HEK293 (cell line): ENCODE measurements around the gene PDZK1IP1.

Experiments used
- CTCF ChIA-PET: fragments of 350-600 bp; formaldehyde crosslinking; extraction: SDS; loops from one replicate; lab custom pipeline; 2021; ENCODE audit warnings: antibody characterized with exemption; lab: Yijun Ruan, JAX
- POLR2A ChIA-PET: fragments of 300-600 bp; formaldehyde crosslinking; extraction: SDS; loops from one replicate; lab custom pipeline; 2020; ENCODE audit warnings: antibody characterized with exemption, inconsistent platforms; lab: Yijun Ruan, JAX
- H3K27ac ChIP-seq: fragments of 200-500 bp; sonication (Bioruptor generic); 2 replicates; pipeline ENCODE4 v1.5.1; 2014; ENCODE audit warnings: low read depth, low read length, control low read depth, inconsistent platforms; ENCODE audit errors: extremely low read depth
- H3K36me3 ChIP-seq, 2 experiments: fragments of 200-500 bp in 1 of 2; sonication (Bioruptor generic) in 1 of 2; 1 replicate in 1 of 2; 2 replicates in 1 of 2; pipeline ENCODE4 v1.5.1; 2014 to 2017; ENCODE audit warnings: inconsistent platforms in 2 of 2, low read length in 2 of 2; ENCODE audit not compliant: control insufficient read depth in 2 of 2, insufficient read depth in 1 of 2
- H3K4me1 ChIP-seq: fragments of 200-500 bp; sonication (Bioruptor generic); 2 replicates; pipeline ENCODE4 v1.5.1; 2014; ENCODE audit warnings: mild to moderate bottlenecking, low read length, inconsistent platforms; ENCODE audit not compliant: control insufficient read depth, insufficient read depth
- H3K4me3 ChIP-seq: 2 replicates; pipeline ENCODE4 v1.5.1; 2011; ENCODE audit warnings: low read depth, mild to moderate bottlenecking, control low read depth, low read length, moderate library complexity
- H3K9me3 ChIP-seq: fragments of 200-500 bp; sonication (Bioruptor generic); 2 replicates; pipeline ENCODE4 v1.5.1; 2014; ENCODE audit warnings: low read depth, low read length, inconsistent platforms; ENCODE audit not compliant: control insufficient read depth, insufficient read depth
- KLF8 ChIP-seq: fragments of 450-650 bp; formaldehyde crosslinking; IDR thresholded peaks from 2 replicates; pipeline ENCODE4 v1.5.1; 2016; ENCODE audit warnings: missing biosample characterization, missing genetic modification characterization
- SCRT1 ChIP-seq: fragments of 450-650 bp; formaldehyde crosslinking; IDR thresholded peaks from 2 replicates; pipeline ENCODE4 v1.5.1; 2016; ENCODE audit warnings: missing biosample characterization, missing genetic modification characterization, borderline replicate concordance
- SCRT2 ChIP-seq: fragments of 450-650 bp; formaldehyde crosslinking; IDR thresholded peaks from 2 replicates; pipeline ENCODE4 v1.5.1; 2016; ENCODE audit warnings: missing biosample characterization, missing genetic modification characterization
- SP2 ChIP-seq: fragments of 450-650 bp; formaldehyde crosslinking; IDR thresholded peaks from 2 replicates; pipeline ENCODE4 v1.5.1; 2016; ENCODE audit warnings: missing biosample characterization, missing genetic modification characterization
- ZFP69B ChIP-seq: fragments of 450-650 bp; formaldehyde crosslinking; IDR thresholded peaks from 2 replicates; pipeline ENCODE4 v1.5.1; 2016; ENCODE audit warnings: missing biosample characterization, missing genetic modification characterization
- ZNF2 ChIP-seq: fragments of 450-650 bp; formaldehyde crosslinking; IDR thresholded peaks from 2 replicates; pipeline ENCODE4 v1.5.1; 2016; ENCODE audit warnings: missing biosample characterization, missing genetic modification characterization
- ZNF311 ChIP-seq: fragments of 450-650 bp; formaldehyde crosslinking; IDR thresholded peaks from 2 replicates; pipeline ENCODE4 v1.5.1; 2017; ENCODE audit warnings: missing biosample characterization, missing genetic modification characterization, borderline replicate concordance
- ZNF433 ChIP-seq: fragments of 450-650 bp; formaldehyde crosslinking; IDR thresholded peaks from 2 replicates; pipeline ENCODE4 v1.5.1; 2016; ENCODE audit warnings: missing biosample characterization, missing genetic modification characterization, low read depth
- ZNF501 ChIP-seq: fragments of 450-650 bp; formaldehyde crosslinking; IDR thresholded peaks from 2 replicates; pipeline ENCODE4 v1.5.1; 2016; ENCODE audit warnings: missing biosample characterization, missing genetic modification characterization
- ZNF560 ChIP-seq: fragments of 450-650 bp; formaldehyde crosslinking; IDR thresholded peaks from 2 replicates; pipeline ENCODE4 v1.5.1; 2017; ENCODE audit warnings: missing biosample characterization, missing genetic modification characterization, borderline replicate concordance
- ZNF561 ChIP-seq: fragments of 450-650 bp; IDR thresholded peaks from 2 replicates; pipeline ENCODE4 v1.5.1; 2018; ENCODE audit warnings: missing biosample characterization, missing genetic modification characterization, borderline replicate concordance
- ZNF571 ChIP-seq: fragments of 450-650 bp; formaldehyde crosslinking; IDR thresholded peaks from 2 replicates; pipeline ENCODE4 v1.5.0; 2017; ENCODE audit warnings: missing biosample characterization, missing genetic modification characterization
- ZNF654 ChIP-seq: fragments of 450-650 bp; formaldehyde crosslinking; IDR thresholded peaks from 2 replicates; pipeline ENCODE4 v1.5.1; 2016; ENCODE audit warnings: low read depth, missing biosample characterization, missing genetic modification characterization
- TF ChIP-seq, protein P1 (sequence below): fragments of 450-650 bp; formaldehyde crosslinking; IDR thresholded peaks from 2 replicates; pipeline ENCODE4 v1.5.1; 2016; ENCODE audit warnings: missing biosample characterization, missing genetic modification characterization
- TF ChIP-seq, protein P2 (sequence below): fragments of 450-650 bp; IDR thresholded peaks from 2 replicates; pipeline ENCODE4 v1.5.1; 2018; ENCODE audit warnings: missing biosample characterization, missing genetic modification characterization

PDZK1IP1 gene

DNA sequence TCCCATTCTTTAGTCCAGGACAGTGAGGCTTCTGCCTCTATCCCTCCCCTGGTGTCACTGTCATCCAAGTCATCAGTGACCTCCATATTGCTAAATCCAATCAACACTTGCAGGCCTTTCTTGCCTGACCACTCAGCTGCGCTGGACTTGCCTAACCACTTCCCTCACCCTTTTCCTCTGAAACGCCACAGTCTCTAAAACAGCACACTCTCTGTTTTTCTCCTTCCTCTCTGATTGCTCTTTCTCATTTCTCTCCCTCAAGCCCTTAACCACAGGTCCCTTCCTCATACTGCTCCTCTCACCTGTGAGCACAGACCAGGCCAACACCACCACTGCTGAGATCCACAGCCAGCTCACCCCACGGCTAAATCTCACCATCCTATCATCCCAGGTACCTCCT lies 24.7 kb upstream of the PDZK1IP1 start (continued):
- TF ChIP-seq, protein P1, sequence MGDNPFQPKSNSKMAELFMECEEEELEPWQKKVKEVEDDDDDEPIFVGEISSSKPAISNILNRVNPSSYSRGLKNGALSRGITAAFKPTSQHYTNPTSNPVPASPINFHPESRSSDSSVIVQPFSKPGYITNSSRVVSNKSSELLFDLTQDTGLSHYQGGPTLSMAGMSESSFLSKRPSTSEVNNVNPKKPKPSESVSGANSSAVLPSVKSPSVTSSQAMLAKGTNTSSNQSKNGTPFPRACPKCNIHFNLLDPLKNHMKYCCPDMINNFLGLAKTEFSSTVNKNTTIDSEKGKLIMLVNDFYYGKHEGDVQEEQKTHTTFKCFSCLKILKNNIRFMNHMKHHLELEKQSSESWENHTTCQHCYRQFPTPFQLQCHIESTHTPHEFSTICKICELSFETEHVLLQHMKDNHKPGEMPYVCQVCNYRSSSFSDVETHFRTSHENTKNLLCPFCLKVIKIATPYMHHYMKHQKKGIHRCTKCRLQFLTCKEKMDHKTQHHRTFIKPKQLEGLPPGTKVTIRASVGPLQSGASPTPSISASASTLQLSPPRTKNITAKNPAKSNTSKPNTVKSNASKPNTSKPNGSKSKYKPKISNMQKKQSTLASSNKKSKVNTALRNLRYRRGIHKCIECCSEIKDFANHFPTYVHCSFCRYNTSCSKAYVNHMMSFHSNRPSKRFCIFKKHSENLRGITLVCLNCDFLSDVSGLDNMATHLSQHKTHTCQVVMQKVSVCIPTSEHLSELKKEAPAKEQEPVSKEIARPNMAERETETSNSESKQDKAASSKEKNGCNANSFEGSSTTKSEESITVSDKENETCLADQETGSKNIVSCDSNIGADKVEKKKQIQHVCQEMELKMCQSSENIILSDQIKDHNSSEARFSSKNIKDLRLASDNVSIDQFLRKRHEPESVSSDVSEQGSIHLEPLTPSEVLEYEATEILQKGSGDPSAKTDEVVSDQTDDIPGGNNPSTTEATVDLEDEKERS (tag by site-specific recombination) = no peak
- no peak for TF ChIP-seq ZNF501 (tag by site-specific recombination)
- no peak for TF ChIP-seq ZNF311
- TF ChIP-seq ZFP69B (tag by site-specific recombination) = no peak

DNA sequence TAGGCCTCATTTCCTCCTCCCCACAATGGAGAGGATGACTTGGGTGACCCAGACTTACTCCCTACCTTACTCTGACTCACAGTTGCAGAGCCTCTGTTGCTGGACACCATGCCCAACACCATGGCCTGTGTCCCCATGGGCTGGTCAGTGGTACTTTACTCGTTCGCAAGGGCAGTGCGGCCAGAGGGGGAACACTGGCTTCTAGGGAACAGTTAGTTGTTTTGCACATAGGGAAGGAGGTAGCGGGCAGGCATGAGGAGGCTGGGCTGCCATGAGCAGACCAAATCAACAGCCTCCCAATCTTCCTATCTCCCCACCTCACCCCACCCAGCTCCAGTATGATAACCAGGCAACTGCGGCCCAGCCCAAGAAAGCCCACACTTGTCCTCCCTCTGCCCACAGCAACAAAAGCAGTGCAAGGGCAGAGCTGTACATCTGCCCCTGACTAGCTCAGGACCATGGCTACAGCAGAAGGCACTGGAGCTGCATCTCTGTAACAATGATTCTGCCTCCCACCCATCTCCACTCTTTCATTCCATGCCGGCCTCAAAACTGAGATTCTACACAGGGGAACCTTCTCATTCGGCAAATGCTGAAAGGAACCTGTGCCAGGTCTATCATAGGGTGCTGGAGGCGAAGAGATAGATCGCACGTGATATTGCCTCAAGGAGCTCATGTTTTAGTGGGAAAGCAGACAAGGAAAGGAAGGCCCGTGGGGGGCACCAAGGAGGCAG lies 23.6 kb upstream of the PDZK1IP1 start:
- Histone ChIP-seq H3K4me1 (no peaks in the 10 kb centered on the region), H3K4me3 (no peak overlapping the region), H3K36me3 (no peaks in the 10 kb centered on the region), H3K27ac (no peak overlapping the region), H3K9me3 (no peaks in the 10 kb centered on the region)
- CTCF ChIA-PET = interaction anchor here (0.8 to 1.7 kb wide), 3 partner anchors 20 to 49 kb away, joined by 4 to 6 read pairs (median 6); no protein-coding TSS in a partner anchor
- POLR2A ChIA-PET = no interaction called here
- TF ChIP-seq ZNF2 (tag by site-specific recombination) = no peak
- TF ChIP-seq, protein P2, sequence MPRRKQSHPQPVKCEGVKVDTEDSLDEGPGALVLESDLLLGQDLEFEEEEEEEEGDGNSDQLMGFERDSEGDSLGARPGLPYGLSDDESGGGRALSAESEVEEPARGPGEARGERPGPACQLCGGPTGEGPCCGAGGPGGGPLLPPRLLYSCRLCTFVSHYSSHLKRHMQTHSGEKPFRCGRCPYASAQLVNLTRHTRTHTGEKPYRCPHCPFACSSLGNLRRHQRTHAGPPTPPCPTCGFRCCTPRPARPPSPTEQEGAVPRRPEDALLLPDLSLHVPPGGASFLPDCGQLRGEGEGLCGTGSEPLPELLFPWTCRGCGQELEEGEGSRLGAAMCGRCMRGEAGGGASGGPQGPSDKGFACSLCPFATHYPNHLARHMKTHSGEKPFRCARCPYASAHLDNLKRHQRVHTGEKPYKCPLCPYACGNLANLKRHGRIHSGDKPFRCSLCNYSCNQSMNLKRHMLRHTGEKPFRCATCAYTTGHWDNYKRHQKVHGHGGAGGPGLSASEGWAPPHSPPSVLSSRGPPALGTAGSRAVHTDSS = no peak
- 0 out of 2 replicates have a peak, but pooled peaks have one; percentile 5 for TF ChIP-seq SCRT2 (tag by site-specific recombination)
- TF ChIP-seq ZNF654 (tag by site-specific recombination) = no peak

GRCh38 chr1:47212636-47213229 lies 22.9 kb upstream of the PDZK1IP1 start:
- peak; percentile 94 for TF ChIP-seq SCRT2 (tag by site-specific recombination)
- no peak for TF ChIP-seq ZNF561 (tag by site-specific recombination)
- no peak for TF ChIP-seq SP2
- TF ChIP-seq, protein P1 (tag by site-specific recombination) = no peak
- no peak for TF ChIP-seq ZNF433 (tag by site-specific recombination)
- TF ChIP-seq ZNF560 = no peak
- TF ChIP-seq SCRT1 = peak; percentile 90
- no peak for TF ChIP-seq KLF8
- no peak for TF ChIP-seq ZNF571 (tag by site-specific recombination)
- TF ChIP-seq, all 188 proteins: peak for 2
- Histone ChIP-seq H3K36me3 (no peaks in the 10 kb centered on the region), H3K4me1 (no peaks in the 10 kb centered on the region), H3K9me3 (no peaks in the 10 kb centered on the region), H3K27ac (no peak overlapping the region), H3K4me3 (no peak overlapping the region)
- POLR2A ChIA-PET = no interaction called here
- CTCF ChIA-PET = interaction anchor here (0.7 to 1.7 kb wide), 3 partner anchors 20 to 688 kb away, joined by 3 to 6 read pairs (median 4); no protein-coding TSS in a partner anchor
